A549 (cell line): Measurements from ENCODE around the gene LYRM7. TPM values are rescaled to one million over a fixed set of nuclear protein-coding genes. Genes with fewer than 3 reads are reported as not detected.

Source experiments
- ATAC-seq, 2 experiments: fragments of 200-7000 bp in 1 of 2; fragments of >200 bp in 1 of 2; cut with Nextera tagmentation in 1 of 2; cut with Tn5 transposase in 1 of 2; 3 replicates each; pipeline versions ENCODE4 v1.8.0 to v1.9.1; 2018 to 2020; ENCODE audit warnings: mild to moderate bottlenecking in 1 of 2, moderate library complexity in 1 of 2
- CTCF ChIA-PET: fragments of 300-600 bp; sonication (Branson Sonifier 250); formaldehyde crosslinking; extraction: SDS; loops from one replicate; lab custom pipeline; 2021; ENCODE audit warnings: antibody characterized with exemption, inconsistent platforms; lab: Yijun Ruan, JAX
- POLR2A ChIA-PET: fragments of 350-600 bp; formaldehyde crosslinking; extraction: SDS; loops from one replicate; lab custom pipeline; 2021; ENCODE audit warnings: antibody characterized with exemption, inconsistent platforms; lab: Yijun Ruan, JAX
- DNase-seq, 2 experiments: peaks; one replicate each; pipeline versions ENCODE4 v3.0.0 to v3.0.0-alpha.2; 2011 to 2016; ENCODE audit warnings: low read depth in 1 of 2, low spot score in 1 of 2
- FAIRE-seq: peaks from 2 replicates; lab custom pipeline; 2011; peaks lifted over from hg19 to GRCh38; lab: Jason Lieb, UNC
- H3K27ac ChIP-seq, 2 experiments: fragments of >200 bp; sonication (Bioruptor Twin); formaldehyde crosslinking; 3 replicates each; pipeline ENCODE4 v1.5.1; 2016 to 2017
- H3K4me1 ChIP-seq: fragments of >200 bp; sonication (Bioruptor Twin); formaldehyde crosslinking; 3 replicates; pipeline ENCODE4 v1.6.1; 2016
- H3K4me2 ChIP-seq: fragments of >200 bp; sonication (Bioruptor Twin); formaldehyde crosslinking; 3 replicates; pipeline ENCODE4 v1.6.1; 2016
- H3K4me3 ChIP-seq: fragments of >200 bp; sonication (Bioruptor Twin); formaldehyde crosslinking; 3 replicates; pipeline ENCODE4 v1.5.1; 2016
- H3K9me3 ChIP-seq: fragments of >200 bp; sonication (Bioruptor Twin); formaldehyde crosslinking; 3 replicates; pipeline ENCODE4 v1.6.1; 2016
- ATOH8 ChIP-seq: fragments of 250-450 bp; sonication (Bioruptor Pico); IDR thresholded peaks from 2 replicates; pipeline ENCODE4 v1.5.0; 2020; ENCODE audit warnings: low read depth, mild to moderate bottlenecking, moderate library complexity
- BCL3 ChIP-seq: fragments of >200 bp; sonication (Bioruptor Twin); formaldehyde crosslinking; IDR thresholded peaks from 3 replicates; pipeline ENCODE4 v1.6.1; 2016
- CEBPB ChIP-seq, 2 experiments: fragments of >200 bp in 1 of 2; sonication (Bioruptor Twin) in 1 of 2; formaldehyde crosslinking in 1 of 2; IDR thresholded peaks; 2 replicates each; pipeline ENCODE4 v1.6.1; 2012 to 2016
- CHD4 ChIP-seq: fragments of 200-600 bp; sonication (generic); IDR thresholded peaks from 2 replicates; pipeline ENCODE4 v1.6.1; 2016; ENCODE audit warnings: antibody characterized with exemption, mild to moderate bottlenecking, borderline replicate concordance
- CTCF ChIP-seq: fragments of >200 bp; sonication (Bioruptor Twin); formaldehyde crosslinking; IDR thresholded peaks from 3 replicates; pipeline ENCODE4 v1.5.1; 2016
- E2F6 ChIP-seq: IDR thresholded peaks from 2 replicates; pipeline ENCODE4 v1.6.1; 2012; ENCODE audit warnings: low read depth, borderline replicate concordance
- EP300 ChIP-seq, 2 experiments: fragments of >200 bp; sonication (Bioruptor Twin); formaldehyde crosslinking; IDR thresholded peaks; 2 replicates in 1 of 2; 3 replicates in 1 of 2; pipeline ENCODE4 v1.6.1; 2016 to 2017
- FOSB ChIP-seq: fragments of 250-450 bp; sonication (Bioruptor Pico); IDR thresholded peaks from 2 replicates; pipeline ENCODE4 v1.5.0; 2020; ENCODE audit warnings: mild to moderate bottlenecking, moderate library complexity
- FOSL2 ChIP-seq, 2 experiments: fragments of 450-650 bp in 1 of 2; fragments of >200 bp in 1 of 2; sonication (Bioruptor Twin) in 1 of 2; formaldehyde crosslinking; IDR thresholded peaks; 2 replicates each; pipeline versions ENCODE4 v1.5.0 to v1.6.1; 2016 to 2020; ENCODE audit warnings: mild to moderate bottlenecking in 1 of 2, moderate library complexity in 1 of 2
- HDAC2 ChIP-seq: fragments of 200-600 bp; sonication (generic); IDR thresholded peaks from 2 replicates; pipeline ENCODE4 v1.6.1; 2016
- HEYL ChIP-seq: fragments of 250-450 bp; sonication (Bioruptor Pico); IDR thresholded peaks from 2 replicates; pipeline ENCODE4 v1.8.0; 2021; ENCODE audit warnings: mild to moderate bottlenecking, moderate library complexity
- HOXB13 ChIP-seq: fragments of 250-450 bp; sonication (Bioruptor Pico); IDR thresholded peaks from 2 replicates; pipeline ENCODE4 v1.5.0; 2020; ENCODE audit warnings: low read depth, mild to moderate bottlenecking, moderate library complexity
- JUN ChIP-seq, 2 experiments: fragments of >200 bp; sonication (Bioruptor Twin); formaldehyde crosslinking; IDR thresholded peaks; 2 replicates in 1 of 2; 3 replicates in 1 of 2; pipeline ENCODE4 v1.6.1; 2016 to 2017
- KDM1A ChIP-seq: fragments of 200-600 bp; sonication (generic); IDR thresholded peaks from 2 replicates; pipeline ENCODE4 v1.6.1; 2016; ENCODE audit warnings: low read depth, mild to moderate bottlenecking
- MAFK ChIP-seq: fragments of 450-650 bp; IDR thresholded peaks from 2 replicates; pipeline ENCODE4 v1.6.1; 2014; ENCODE audit not compliant: partially characterized antibody
- MAZ ChIP-seq: fragments of 150-350 bp; IDR thresholded peaks from 2 replicates; pipeline ENCODE4 v1.6.1; 2014; ENCODE audit warnings: antibody characterized with exemption, low read depth, low read length, borderline replicate concordance
- MYC ChIP-seq: IDR thresholded peaks from 2 replicates; pipeline ENCODE4 v1.6.1; 2012; ENCODE audit warnings: mild to moderate bottlenecking, inconsistent platforms, low read length, improper control_type of control experiment, borderline replicate concordance
- PHF8 ChIP-seq: fragments of 200-600 bp; sonication (generic); IDR thresholded peaks from 2 replicates; pipeline ENCODE4 v1.6.1; 2016; ENCODE audit warnings: low read depth, mild to moderate bottlenecking, antibody characterized with exemption, moderate library complexity, borderline replicate concordance
- POLR2A ChIP-seq: IDR thresholded peaks from 2 replicates; pipeline ENCODE4 v1.6.1; 2012; ENCODE audit warnings: mild to moderate bottlenecking, low read length
- RAD21 ChIP-seq, 2 experiments: fragments of >200 bp in 1 of 2; sonication (Bioruptor Twin) in 1 of 2; formaldehyde crosslinking in 1 of 2; IDR thresholded peaks in 1 of 2; conservative IDR thresholded peaks in 1 of 2; 2 replicates in 1 of 2; 3 replicates in 1 of 2; pipeline ENCODE4 v1.6.1; 2012 to 2018; ENCODE audit warnings: inconsistent platforms in 1 of 2
- SMC3 ChIP-seq: fragments of >200 bp; sonication (Bioruptor Twin); formaldehyde crosslinking; IDR thresholded peaks from 3 replicates; pipeline ENCODE4 v1.6.1; 2018; ENCODE audit warnings: inconsistent platforms
- SREBF2 ChIP-seq: fragments of 450-650 bp; IDR thresholded peaks from 2 replicates; pipeline ENCODE4 v1.6.1; 2014; ENCODE audit warnings: mild to moderate bottlenecking, moderate library complexity
- TFCP2L1 ChIP-seq: fragments of 250-450 bp; sonication (Bioruptor Pico); IDR thresholded peaks from 2 replicates; pipeline ENCODE4 v1.5.0; 2021; ENCODE audit warnings: mild to moderate bottlenecking
- WGBS: methylation state at CpG from one replicate; pipeline ENCODE4 v1.1.6; 2017; ENCODE audit errors: missing lambda C conversion rate; 5-methylcytosine and 5-hydroxymethylcytosine counted together
- polyA plus RNA-seq, 4 experiments: library from polyadenylated mRNA; depleted of rRNA in 3 of 4; stranded (reverse); fragments of >200 nt; fragmentation: RNase III in 1 of 4; extraction: RNeasy Plus Mini Kit Qiagen cat#74134 plus additional on column Dnase treatment in 1 of 4; gene quantifications; 2 replicates in 3 of 4; 3 replicates in 1 of 4; pipeline ENCODE4 v1.2.3, GENCODE V29; 2011 to 2017
- TF ChIP-seq, protein P1 (sequence below): fragments of 150-350 bp; IDR thresholded peaks from 2 replicates; pipeline ENCODE4 v1.6.1; 2014; ENCODE audit warnings: low read depth, mild to moderate bottlenecking, low read length

The LYRM7 gene
- polyA plus RNA-seq, 2 of the 4 experiments (the other 2 are of a cell fraction): 6.2 to 11.1 TPM

- FAIRE-seq (no peak), ATAC-seq (peak; percentile 79 to 85), DNase-seq (peak; percentile 71 to 72)
- Histone ChIP-seq H3K4me1 (peaks cover 14% of the 10 kb centered on the region; the same call in 2 of the 3 replicates), H3K9me3 (no peaks in the 10 kb centered on the region)
- under 1% methylated on average over 16 of the region's 73 CpGs for WGBS
- TF ChIP-seq RAD21 (conservative IDR thresholded peaks at IDR 0.05 in 1 of 2, IDR thresholded peaks at IDR 0.05 in 1 of 2): peak in 1 of 2 experiments; percentile 37; a peak in 3 of 5 replicates
- 0 out of 2 replicates have a peak, but pooled peaks have one; percentile 55 for TF ChIP-seq E2F6
- no peak for TF ChIP-seq HEYL (CRISPR knock-in tag)
- TF ChIP-seq PHF8: peak; percentile 87
- 0 out of 2 replicates have a peak, but pooled peaks have one; percentile 24 for TF ChIP-seq POLR2A
- TF ChIP-seq CTCF: peak; percentile 28; the same call in 2 of the 3 replicates
- TF ChIP-seq MYC: 0 out of 2 replicates have a peak, but pooled peaks have one; percentile 13
- peak; percentile 39; the same call in 2 of the 3 replicates for TF ChIP-seq SMC3
- TF ChIP-seq KDM1A: no peak
- TF ChIP-seq, all 56 proteins: peak for 7
- ChIA-PET POLR2A (interaction anchor here (0.9 to 1.8 kb wide), 4 partner anchors 11 to 148 kb away, joined by 3 to 20 read pairs (median 5); partner anchors contain the start of gene CDC42SE2), CTCF (interaction anchor here (0.8 to 1.8 kb wide), 8 partner anchors 9 to 254 kb away, joined by 3 to 9 read pairs (median 4); no protein-coding TSS in a partner anchor)
- H3K27ac ChIP-seq: peak overlapping the region; percentile 93 to 99
- H3K4me3 ChIP-seq: peak overlapping the region; percentile 79
- peak overlapping the region; percentile 82 for H3K4me2 ChIP-seq
These were observed 6.3 kb upstream of the LYRM7 start for GRCh38 chr5:131164191-131165118.

- POLR2A ChIA-PET: interaction anchor here (0.6 to 1.0 kb wide), 5 partner anchors 12 to 217 kb away, joined by 3 to 20 read pairs (median 3); partner anchors contain the start of gene CDC42SE2
- Histone ChIP-seq H3K4me1 (peaks cover 12% of the 10 kb centered on the region; the same call in 2 of the 3 replicates), H3K4me3 (peak within 1 kb of the TSS; percentile 79), H3K4me2 (peak within 1 kb of the TSS; percentile 82), H3K9me3 (no peaks in the 10 kb centered on the region), H3K27ac (peak within 1 kb of the TSS; percentile 93 to 99)
- FAIRE-seq (peak; percentile 63), DNase-seq (peak; percentile 93 to 96), ATAC-seq (peak; percentile 91 to 94)
- CTCF ChIA-PET: interaction anchor here (0.8 to 1.6 kb wide), 6 partner anchors 10 to 251 kb away, joined by 3 to 9 read pairs (median 4); no protein-coding TSS in a partner anchor
- 5% methylated on average over 10 of the region's 33 CpGs for WGBS
- TF ChIP-seq BCL3 (0 out of 3 replicates have a peak, but pooled peaks have one; percentile 79), ATOH8 (no peak), EP300 (IDR thresholded peaks at IDR 0.05) (no peak), SMC3 (peak; percentile 33; the same call in 1 of the 3 replicates), MAFK (peak; percentile 65), E2F6 (no peak; the same call in 1 of the 2 replicates), POLR2A (peak; percentile 80), HOXB13 (CRISPR knock-in tag) (no peak), SREBF2 (no peak), JUN (IDR thresholded peaks at IDR 0.05) (peak; percentile 62 to 79; a peak in 3 of 5 replicates), FOSB (CRISPR knock-in tag) (no peak), TFCP2L1 (CRISPR knock-in tag) (no peak), MYC (no peak; the same call in 1 of the 2 replicates), FOSL2 (IDR thresholded peaks at IDR 0.05) (no peak), FOSL2 (CRISPR knock-in tag; IDR thresholded peaks at IDR 0.05) (no peak), CEBPB (IDR thresholded peaks at IDR 0.05) (no peak), HDAC2 (no peak), CHD4 (no peak), PHF8 (peak; percentile 70; the same call in 1 of the 2 replicates), MAZ (no peak)
- TF ChIP-seq, protein P1, sequence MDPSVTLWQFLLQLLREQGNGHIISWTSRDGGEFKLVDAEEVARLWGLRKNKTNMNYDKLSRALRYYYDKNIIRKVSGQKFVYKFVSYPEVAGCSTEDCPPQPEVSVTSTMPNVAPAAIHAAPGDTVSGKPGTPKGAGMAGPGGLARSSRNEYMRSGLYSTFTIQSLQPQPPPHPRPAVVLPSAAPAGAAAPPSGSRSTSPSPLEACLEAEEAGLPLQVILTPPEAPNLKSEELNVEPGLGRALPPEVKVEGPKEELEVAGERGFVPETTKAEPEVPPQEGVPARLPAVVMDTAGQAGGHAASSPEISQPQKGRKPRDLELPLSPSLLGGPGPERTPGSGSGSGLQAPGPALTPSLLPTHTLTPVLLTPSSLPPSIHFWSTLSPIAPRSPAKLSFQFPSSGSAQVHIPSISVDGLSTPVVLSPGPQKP: no peak
These were observed 5.5 kb upstream of the LYRM7 start, which contains the start of gene HINT1 for GRCh38 chr5:131165119-131165727. Gene HINT1, minus strand, starts transcription at chr5:131165256. Its CDS starts 51 bp downstream, at chr5:131165205.
